HG02885 (cell line): ENCODE measurements around the gene ZNF134.

Experiments
- ATAC-seq: cut with Tn5 transposase; IDR thresholded peaks from one replicate; pipeline ENCODE4 v1.9.1; 2021; ENCODE audit warnings: mild to moderate bottlenecking; ENCODE audit not compliant: unreplicated experiment, poor library complexity

The ZNF134 gene

GRCh38 chr19:57633832-57634131, 19.7 kb downstream of the ZNF134 start:
- ATAC-seq, result no peak

GRCh38 chr19:57637379-57637778, 23.3 kb downstream of the ZNF134 start:
- ATAC-seq, result no peak

- ATAC-seq, result no peak
Observed at GRCh38 chr19:57641715-57642234, 27.7 kb downstream of the ZNF134 start.

DNA sequence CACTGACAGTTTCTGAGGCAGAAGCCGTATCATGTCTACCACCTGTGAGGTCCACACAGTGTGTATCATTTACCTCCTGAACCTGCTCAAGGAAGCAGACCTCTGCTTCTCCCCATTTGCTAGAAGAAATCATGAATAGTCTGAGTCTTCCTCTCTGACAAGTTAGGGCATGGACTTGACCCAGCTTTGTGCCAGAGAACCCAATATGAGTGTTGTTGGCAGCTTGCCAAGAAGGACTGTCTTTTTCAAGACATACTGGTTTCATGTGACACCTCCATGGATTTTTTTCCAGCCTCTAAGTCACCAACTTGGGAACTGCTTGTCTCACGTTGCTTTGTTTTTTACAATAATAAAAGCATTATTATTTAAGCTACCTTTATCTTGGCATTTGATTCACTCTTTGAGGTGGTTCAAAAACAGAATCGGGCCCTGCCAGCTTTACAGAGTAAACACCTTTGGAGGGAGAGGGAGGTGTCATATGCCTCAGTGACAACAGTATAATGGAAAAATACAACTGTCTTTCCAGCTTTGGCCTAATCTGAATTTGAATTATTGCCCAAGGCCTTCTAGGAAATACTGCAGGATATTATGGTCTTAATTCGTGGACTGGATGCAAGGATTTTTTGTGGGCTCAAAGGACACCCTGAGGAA, 28.5 kb downstream of the ZNF134 start:
- no peak for ATAC-seq

DNA sequence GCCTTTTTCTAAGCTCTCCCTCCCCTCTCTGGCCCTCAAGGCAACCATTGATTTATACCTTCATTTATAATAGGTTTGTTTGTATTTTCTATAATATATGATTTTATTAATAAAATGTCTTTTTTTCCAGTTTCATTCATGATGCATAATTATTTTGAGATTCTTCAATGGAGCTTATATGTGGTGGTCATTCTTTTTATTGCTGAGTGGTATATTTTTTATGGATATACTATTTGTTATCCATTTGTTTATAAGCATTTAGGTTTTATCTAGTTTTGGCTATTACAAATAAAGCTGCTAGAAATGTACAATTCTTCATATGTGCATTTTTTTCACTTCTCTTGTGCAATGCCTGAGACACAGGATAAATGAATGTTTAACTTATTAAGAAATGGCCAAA, 29.7 kb downstream of the ZNF134 start:
- no peak for ATAC-seq

- ATAC-seq, result no peak
Observed at GRCh38 chr19:57648331-57649003, 34.4 kb downstream of the ZNF134 start.

DNA sequence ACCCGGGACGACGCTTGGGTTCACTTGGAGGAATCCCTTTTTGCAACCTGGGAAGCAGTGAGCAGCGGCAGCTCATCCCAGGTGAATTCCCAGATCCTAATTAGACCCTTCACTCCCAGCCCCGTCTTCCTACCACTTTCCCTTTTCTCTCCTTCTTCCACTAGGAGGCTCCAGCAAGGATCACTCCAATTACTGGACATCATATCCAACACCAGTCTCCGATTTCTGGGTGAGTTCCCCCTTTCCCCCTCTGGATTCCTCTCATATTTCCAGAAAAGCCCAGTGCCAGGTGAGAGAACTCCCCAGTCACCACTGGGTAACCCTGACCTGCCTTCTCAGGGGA, 37.6 kb downstream of the ZNF134 start:
- no peak for ATAC-seq

GRCh38 chr19:57653689-57654088, 39.6 kb downstream of the ZNF134 start:
- ATAC-seq, result no peak

DNA sequence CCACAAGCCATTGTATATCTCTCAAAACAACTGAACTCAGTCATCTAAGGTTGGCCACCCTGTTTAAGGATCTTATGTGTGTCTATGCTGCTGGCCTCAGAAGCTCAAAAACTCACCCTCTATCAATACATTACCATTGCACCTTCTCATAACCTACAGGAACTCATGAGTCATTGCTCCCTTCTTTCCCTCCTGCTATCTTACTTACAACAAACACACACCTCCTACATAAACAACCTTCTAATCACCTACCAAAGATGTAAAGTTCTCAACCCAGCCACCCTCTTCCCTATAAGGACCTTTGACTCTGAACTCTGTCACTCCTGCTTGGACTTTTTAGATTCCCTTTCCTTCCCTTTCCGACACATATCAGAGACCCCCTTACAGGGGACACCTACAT, 41.4 kb downstream of the ZNF134 start:
- no peak for ATAC-seq

GRCh38 chr19:57656346-57656745, 42.3 kb downstream of the ZNF134 start:
- no peak for ATAC-seq

DNA sequence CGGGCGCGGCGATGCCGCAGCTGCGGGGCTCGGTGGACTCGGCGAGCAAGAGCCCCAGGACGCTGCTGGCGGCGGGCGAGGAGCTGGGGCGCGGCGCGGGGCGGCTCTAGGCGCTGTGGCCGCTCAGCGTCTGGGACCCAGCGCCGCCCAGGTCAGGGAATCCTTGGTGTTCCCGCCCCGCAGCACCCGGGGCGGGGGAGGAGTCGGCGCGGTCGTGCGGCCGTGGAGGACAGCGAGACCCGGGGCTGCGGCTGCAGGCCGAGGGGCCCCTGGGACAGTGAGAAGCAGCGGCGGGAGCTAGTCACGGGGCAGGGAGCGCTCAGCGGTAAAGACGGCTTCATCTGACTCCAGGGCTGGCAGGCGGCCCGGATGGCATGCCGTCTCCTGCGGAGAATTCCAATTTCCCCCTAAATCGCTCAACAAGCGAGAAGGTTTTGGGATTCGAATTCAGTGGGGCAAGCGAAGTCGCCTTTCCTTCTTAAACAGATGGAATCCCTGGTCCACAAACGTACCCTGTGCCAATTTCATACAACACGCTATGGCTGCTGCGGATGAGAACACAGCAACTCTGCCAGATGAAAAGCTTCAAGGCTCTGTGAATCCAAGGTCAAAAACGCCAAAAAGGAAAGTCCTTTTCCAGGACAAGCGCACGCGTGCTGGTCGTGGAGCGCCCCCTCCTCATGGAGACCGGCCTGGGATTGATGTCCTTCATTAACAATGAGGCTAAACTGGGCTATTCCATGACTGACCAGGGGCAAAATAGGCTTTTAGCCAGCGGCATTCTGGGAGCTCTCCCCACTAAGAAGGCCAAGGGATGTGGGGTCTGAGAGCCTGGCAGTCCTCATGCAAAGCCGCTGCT, 50.5 kb downstream of the ZNF134 start:
- ATAC-seq, result no peak

- ATAC-seq, result no peak
Observed at GRCh38 chr19:57665261-57665806, 51.3 kb downstream of the ZNF134 start.

DNA sequence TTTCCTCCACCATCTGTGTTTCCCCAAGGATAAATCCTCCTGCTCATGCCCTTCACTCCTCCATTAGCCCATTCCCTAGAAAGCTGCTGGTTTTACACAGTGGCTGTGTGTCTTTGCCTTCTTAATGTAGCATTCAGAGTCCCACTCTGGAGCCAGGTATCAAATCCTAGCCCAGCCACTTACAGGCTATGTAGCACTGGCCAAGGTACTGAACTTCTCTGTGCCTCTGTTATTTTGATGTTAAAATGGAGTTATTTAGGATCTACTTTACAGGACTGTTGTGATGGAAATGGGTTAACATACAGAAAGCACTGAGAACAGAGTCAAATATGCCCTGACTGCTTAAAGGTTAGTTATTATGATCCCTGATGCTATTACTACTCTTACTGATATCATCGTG, 53.2 kb downstream of the ZNF134 start:
- ATAC-seq, result no peak

DNA sequence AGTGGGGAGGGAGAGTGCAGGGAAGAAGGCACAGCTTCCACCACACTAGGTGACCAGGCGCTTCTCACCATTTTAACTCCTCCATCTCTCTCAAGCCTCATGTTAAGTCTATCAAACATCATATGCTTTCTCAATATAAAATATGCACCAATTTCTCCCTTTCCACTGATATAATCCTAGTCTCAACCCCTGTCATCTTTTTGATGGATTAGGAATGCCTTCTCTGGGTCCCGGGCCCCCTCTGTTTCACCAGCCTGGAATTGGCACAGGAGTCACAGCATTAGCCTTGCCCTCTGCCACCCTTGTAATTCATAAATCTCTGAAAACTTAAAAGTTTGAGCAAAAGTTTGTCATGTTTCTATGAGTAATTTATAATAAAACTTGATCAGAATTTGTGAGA, 54.6 kb downstream of the ZNF134 start, which contains the start of gene ZSCAN4:
ZSCAN4 (plus strand) TSS at position 301 of the 400 bp plus-strand sequence. CDS start 7,211 bp downstream, outside the sequence.
- no peak for ATAC-seq

DNA sequence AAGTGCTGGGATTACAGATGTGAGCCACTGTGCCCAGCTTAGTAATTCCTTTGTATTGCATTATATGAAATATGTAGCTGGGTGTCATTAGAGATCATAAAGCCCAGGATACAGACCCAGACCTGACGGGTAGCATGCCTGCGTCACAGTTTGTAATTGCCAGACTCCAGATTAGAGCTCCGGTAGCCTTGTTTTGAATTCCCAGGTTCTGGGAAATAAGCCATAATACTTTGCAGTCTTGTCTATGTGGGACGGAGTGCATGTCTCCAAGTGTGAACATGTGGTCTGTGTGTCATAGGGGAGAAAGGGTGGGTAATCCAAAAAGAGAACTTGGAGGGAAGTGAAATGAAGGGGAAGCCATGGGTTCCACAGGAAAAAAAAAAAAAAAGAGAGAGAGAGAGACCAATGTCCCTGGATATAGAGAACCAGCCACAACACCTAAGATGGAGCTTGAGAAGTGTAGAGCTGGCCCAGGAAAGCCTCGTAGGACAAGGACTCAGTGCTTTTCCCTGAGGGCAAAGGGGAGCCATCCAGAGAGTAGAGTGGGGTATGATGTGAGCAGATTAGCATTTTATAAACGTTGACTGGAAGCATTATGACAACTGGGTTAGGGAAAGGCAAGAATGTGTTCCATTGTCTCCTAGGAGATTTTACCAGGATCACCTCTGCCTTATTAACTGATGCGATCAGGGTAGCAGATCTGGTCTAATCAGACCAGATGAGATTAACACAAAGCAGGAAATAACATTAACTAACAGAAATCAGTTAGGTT, 57.3 kb downstream of the ZNF134 start:
- no peak for ATAC-seq

DNA sequence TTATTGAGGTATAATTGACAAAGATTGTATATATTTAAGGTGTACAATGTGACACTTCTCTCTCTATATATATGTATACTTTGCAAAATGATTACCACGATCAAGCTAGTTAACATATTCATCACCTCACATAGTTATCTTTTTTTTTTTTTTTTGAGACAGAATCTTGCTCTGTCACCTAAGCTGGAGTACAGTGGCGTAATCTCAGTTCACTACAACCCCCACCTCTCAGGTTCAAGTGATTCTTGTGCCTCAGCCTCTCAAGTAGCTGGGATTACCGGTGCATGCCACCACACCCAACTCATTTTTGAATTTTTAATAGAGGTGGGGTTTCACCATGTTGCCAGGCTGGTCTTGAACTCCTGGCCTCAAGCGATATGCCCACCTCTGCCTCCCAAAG, 58.4 kb downstream of the ZNF134 start:
- ATAC-seq, result no peak
